GDM1 (cell line): Measurements from ENCODE around the gene KCP.
"Not testable (repeated sequence)": the region's sequence is repeated elsewhere in the genome, so short reads cannot be mapped to it uniquely, and the experiment has no call there.

Source experiments
- DNase-seq: peaks from one replicate; lab custom pipeline; 2025; lab: John Stamatoyannopoulos, UW

Gene KCP

DNA sequence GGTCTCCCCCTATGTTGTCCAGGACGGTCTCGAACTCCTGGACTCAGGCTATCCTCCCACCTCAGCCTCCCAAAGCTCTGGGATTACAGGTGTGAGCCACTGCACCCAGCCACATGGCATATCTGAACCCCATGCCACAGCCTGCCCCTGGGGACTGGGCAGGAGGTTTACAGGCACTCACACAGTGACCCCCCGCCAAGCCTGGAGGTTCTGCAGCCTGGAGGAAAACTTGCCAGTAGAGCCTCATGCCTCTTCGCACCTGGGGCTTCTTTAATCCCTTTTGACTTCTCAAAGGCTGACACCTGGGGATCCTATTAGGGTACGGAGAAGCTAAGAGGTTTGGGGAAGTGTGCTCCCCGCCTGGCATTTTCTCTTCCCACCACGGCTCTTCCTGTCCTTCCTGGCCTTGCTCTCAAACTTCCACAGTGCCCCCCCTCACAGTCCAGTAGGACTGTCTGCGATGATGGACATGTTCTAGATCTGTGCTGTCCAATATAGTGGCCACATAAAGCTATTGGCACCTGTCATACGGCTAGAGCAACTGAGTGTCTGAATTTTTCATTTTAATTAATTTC, 11.4 kb upstream of the KCP start:
- DNase-seq = no peak

GRCh38 chr7:128920913-128921582, 10.5 kb upstream of the KCP start:
- no peak for DNase-seq

GRCh38 chr7:128919881-128920799, 9.6 kb upstream of the KCP start:
- no peak for DNase-seq

DNA sequence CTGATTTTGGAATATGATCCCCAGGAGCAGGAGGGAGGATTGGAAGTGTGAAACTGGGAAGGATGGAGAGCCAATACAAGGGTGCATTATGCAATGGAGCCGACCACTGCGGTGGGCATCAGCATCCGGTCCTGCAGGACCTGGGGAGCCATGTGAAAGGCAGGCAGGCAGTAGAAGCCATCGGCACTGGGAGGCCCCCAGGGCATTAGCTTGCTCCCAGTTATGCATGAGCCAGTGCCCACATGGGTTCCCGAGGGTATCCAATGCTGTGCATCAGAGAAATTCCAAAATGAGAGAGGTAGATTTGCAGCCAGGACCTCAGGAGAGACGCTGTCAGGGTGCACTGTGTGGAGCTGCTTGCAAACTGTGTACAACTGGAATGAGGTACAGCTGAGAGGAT, 8.7 kb upstream of the KCP start:
- no peak for DNase-seq

DNA sequence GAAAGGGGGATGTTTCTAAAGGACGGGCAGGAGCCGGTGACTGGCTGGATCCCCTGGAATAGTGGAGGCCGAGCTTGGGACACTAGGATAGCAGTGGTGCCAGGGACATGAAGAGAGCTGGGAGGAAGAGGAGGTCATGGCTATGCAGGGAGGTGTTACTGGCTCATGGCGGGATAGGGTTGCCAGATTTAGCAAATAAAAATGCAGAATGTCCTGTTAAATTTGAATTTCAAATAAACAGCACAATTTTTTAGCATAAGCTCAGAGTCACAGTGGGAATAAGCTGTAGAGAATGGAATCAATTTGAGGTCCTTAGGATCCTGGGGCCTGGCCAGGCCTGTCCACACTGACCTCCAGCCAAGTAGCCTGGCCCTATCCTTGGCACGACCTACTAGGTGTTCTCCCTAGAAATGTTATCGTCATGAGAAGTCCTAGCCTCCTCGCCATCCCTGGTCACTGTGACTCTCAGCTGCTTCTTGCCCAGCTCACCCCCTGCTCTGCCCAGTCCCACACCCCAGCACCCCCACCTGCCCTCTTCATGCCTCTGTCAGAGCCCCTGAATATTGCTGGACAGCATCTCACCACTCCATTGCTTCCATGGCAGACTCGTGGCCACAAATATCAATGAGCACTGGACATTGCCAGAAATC, 7.6 kb upstream of the KCP start:
- no peak for DNase-seq

GRCh38 chr7:128917122-128917521, 6.6 kb upstream of the KCP start:
- DNase-seq = no peak

GRCh38 chr7:128916643-128916915, 6.1 kb upstream of the KCP start:
- no peak for DNase-seq

GRCh38 chr7:128915841-128916642, 5.5 kb upstream of the KCP start:
- no peak for DNase-seq

DNA sequence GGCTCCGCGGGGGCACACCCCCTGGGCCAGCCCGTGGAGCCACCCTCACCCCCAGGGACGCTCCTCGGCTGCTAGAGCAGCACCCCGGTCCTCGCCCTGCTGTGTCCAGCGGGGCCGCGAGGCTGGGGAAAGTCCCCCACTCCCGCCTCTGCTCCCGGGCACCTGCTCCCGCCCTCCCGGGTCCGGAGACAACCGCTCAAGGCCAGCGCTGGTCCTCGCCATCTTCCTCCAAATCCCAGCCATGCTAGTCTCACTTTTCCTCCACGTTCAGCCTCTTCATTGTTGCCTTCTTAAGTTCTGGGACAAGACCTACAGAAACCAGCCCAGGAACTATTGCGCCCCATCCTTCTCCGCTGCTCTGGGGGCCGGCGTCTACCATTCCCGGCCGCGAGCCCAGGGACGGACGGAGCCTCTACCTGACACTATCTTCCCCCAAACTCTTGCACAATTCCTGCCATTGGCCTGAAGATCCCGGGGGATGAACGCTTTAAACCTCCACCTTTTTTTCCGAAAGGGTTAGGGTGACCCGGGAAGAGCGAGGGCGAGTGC, 4.8 kb upstream of the KCP start:
- no peak for DNase-seq

DNA sequence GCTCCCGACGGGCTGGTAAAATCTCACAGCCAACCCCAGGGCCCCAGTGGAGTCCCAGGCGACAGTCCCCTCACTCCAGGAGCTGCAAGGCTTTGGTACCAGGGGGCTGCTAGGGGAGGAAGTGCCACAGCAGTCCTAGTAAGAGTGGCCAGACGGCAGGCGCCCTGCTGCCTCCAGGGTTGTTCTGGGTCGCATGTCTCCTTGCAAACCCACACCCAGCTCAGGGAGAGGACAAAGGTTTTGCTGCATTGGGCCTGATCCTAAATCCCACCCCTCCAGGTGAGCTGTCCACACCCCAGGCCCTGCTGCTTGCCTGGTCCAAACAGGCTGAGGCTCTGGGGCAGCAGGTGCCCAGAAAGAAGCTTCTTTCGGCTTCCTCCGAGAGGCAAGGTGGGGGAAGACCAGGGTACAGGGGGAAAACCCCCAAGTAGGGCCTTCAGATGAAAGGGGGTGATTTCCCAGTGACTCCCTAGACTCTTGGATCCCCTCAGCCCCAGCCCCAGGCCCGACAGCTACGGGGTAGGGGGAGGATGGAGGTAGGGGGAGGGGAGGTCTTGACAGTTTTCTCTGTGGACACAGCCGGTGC, 4.2 kb upstream of the KCP start:
- DNase-seq = no peak

GRCh38 chr7:128913870-128914565, 3.5 kb upstream of the KCP start:
- DNase-seq = no peak

DNA sequence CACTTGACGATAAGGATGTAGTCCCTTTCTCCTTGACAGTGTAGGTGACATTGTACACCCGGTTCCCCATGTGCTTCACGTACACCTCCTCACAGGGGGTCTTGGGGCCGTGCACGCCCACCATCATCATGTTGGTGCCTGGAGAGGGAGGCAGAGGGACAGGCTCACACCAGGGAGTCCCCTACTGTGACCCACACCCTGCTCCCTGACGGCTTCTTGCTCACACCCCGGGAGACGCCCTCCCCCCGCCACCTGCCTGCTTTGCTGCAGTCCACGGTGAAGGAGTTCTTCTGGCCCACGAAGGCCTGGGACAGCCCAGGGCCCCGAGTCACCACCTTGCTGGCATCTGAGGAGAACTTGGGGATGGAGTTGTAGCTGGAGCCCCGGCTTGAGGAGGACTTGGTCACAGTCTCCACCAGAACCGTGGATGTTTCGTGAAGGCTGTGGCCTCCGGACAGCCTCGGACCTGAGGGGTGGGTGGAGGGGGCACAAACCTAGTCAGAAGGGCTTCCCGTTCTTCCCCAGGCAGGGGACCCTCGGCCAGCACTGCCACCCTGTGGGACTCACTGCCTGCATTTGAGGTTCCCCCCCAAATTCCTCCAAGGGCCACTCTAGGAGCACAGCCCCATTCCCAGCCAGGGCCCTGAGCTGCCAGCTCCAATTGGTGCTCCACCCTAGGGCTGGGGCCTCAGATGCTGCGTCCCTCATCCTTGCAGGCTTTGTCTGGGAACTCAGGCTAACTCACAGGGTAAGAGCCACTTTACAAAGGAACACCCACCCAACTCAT, 2.4 kb upstream of the KCP start:
- DNase-seq = not testable (repeated sequence)

- no peak for DNase-seq
Measured at GRCh38 chr7:128912281-128912680, 1.8 kb upstream of the KCP start.

DNA sequence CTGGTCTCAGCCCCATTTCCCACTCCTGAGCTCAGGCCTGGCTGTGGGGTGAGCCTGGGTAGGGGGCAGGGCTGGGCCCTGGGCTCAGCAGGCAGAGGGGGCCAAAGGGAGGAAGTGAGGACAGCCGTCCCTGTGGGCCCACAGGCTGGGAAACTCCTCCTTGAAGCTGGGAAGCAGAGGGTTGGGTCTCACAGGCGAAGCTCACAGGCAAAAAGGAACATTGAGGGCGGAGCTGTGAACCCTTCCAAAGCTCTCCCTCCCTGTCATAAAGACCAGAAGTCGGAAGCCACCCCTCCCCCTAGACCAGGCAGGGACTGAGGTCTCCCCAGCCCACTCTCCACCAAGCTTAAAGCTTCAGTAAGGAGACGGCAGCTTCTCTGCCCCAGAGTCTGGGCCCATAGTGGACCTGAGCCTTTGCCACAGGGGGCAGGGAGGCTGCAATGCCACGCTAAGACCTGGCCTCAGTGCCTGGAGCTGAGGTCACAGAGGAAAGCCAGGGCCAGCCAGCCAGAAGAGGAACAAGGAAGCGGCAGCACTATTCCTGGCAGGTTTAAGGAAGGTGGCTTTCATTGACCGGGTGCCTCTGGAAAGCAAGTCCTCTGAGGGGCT, 1.0 kb upstream of the KCP start:
- DNase-seq = peak; percentile 76

GRCh38 chr7:128909625-128910568, 612 bp downstream of the KCP start:
- no peak for DNase-seq

DNA sequence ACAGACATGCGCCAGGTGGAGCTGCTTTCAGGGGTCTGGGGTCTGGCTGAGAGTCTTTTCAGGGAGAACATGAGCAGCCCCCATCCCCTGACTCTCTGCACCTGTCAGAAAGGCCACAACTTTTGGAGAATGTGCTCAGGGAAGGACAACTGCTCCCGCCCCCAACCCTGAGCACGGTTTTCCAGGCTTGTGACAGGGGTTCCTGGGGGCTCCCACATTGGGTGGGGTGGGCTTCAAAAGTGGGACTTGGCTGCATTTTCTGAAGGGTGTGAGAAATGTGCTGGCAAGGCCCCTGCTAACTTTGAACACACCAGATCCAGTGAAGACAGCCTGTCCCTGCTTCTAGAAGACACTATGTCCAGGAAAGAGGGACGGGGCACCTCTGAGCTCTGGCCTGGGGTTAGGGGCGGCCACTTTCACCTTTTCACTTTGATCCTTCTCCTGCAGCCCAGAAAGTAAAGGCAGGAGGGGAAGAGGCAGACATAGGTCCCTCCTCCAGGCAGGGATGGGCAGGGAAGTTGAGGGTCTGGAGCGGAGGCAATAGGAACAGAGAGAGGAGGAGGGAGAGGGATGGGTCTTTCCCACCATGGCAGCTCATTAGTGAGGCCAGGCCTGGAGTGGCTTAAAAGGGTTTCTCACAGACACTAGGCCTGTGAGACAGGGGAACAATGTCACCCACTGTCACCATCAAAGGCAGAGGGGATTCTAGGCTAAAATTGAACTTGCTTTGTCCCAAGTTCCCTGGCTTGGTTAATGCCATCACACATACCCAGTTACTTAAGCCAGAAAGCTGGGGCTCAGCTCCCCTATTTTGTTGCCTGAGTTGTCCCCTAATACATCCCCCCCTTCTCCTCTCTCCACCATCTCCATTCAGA, 1.5 kb downstream of the KCP start:
- no peak for DNase-seq
